HCT116 (cell line): Measurements from ENCODE around the gene MMS22L.

Source experiments
- EZH2 ChIP-seq: fragments of 200-600 bp; sonication (generic); IDR thresholded peaks from 2 replicates; pipeline ENCODE4 v1.6.1; 2017; ENCODE audit warnings: antibody characterized with exemption, mixed run types
- EZH2phosphoT487 ChIP-seq: fragments of 200-600 bp; IDR thresholded peaks from 2 replicates; pipeline ENCODE4 v1.6.1; 2018; ENCODE audit warnings: antibody characterized with exemption, borderline replicate concordance
- FOSL1 ChIP-seq: IDR thresholded peaks from 2 replicates; pipeline ENCODE4 v1.6.1; 2012; ENCODE audit warnings: low read depth
- POLR2A ChIP-seq: IDR thresholded peaks from 2 replicates; pipeline ENCODE4 v1.7.0; 2011; ENCODE audit warnings: borderline replicate concordance; ENCODE audit not compliant: insufficient read depth, insufficient read length; ENCODE audit errors: extremely low read depth
- POLR2AphosphoS5 ChIP-seq: IDR thresholded peaks from 2 replicates; pipeline ENCODE4 v1.6.1; 2011; ENCODE audit warnings: mild to moderate bottlenecking, low read depth, low read length, moderate library complexity
- SP1 ChIP-seq: IDR thresholded peaks from 2 replicates; pipeline ENCODE4 v1.6.1; 2012; ENCODE audit warnings: low read depth
- ZFX ChIP-seq: fragments of 450-650 bp; IDR thresholded peaks from 2 replicates; pipeline ENCODE4 v1.6.1; 2017
- ZNF274 ChIP-seq: fragments of 200-500 bp; sonication (Bioruptor generic); IDR thresholded peaks from 2 replicates; pipeline ENCODE4 v1.6.1; 2014; ENCODE audit warnings: mild to moderate bottlenecking, low read depth, low read length, inconsistent platforms
- TF ChIP-seq, protein P1 (sequence below), 3 experiments: fragments of 200-600 bp in 1 of 3; sonication (generic) in 1 of 3; IDR thresholded peaks in 2 of 3; conservative IDR thresholded peaks in 1 of 3; 2 replicates each; pipeline ENCODE4 v1.5.1; 2012 to 2017; ENCODE audit warnings: low read depth in 2 of 3, low read length in 2 of 3, antibody characterized with exemption in 1 of 3, borderline replicate concordance in 1 of 3, control low read depth in 1 of 3, mild to moderate bottlenecking in 1 of 3, mixed read lengths in 1 of 3, mixed run types in 1 of 3, moderate library complexity in 1 of 3; ENCODE audit not compliant: insufficient read depth in 1 of 3

DNA sequence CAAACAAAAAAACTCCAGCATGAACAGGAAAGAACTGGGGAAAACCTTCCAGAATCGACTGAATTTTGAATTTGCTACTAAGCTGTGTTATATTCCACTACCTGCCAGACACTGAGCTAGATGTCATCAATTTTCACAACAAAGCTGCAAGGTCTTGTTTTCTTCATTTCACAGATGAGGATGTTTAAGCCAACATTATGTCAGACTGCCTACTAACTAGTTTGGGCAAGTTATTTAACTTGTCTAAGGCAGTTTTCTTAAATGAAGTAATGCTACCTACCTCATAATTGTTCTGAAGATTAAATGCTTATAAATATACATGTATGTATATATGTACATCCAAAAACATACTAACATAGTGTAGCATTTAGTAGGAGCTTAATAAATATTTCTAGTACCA, 144.4 kb downstream of the MMS22L start:
- TF ChIP-seq POLR2A (no peak), SP1 (no peak), POLR2AphosphoS5 (no peak), EZH2phosphoT487 (no peak), ZNF274 (no peak), FOSL1 (no peak), EZH2 (no peak), ZFX (no peak)
- TF ChIP-seq, protein P1, sequence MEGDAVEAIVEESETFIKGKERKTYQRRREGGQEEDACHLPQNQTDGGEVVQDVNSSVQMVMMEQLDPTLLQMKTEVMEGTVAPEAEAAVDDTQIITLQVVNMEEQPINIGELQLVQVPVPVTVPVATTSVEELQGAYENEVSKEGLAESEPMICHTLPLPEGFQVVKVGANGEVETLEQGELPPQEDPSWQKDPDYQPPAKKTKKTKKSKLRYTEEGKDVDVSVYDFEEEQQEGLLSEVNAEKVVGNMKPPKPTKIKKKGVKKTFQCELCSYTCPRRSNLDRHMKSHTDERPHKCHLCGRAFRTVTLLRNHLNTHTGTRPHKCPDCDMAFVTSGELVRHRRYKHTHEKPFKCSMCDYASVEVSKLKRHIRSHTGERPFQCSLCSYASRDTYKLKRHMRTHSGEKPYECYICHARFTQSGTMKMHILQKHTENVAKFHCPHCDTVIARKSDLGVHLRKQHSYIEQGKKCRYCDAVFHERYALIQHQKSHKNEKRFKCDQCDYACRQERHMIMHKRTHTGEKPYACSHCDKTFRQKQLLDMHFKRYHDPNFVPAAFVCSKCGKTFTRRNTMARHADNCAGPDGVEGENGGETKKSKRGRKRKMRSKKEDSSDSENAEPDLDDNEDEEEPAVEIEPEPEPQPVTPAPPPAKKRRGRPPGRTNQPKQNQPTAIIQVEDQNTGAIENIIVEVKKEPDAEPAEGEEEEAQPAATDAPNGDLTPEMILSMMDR (IDR thresholded peaks at IDR 0.05 in 2 of 3, conservative IDR thresholded peaks at IDR 0.05 in 1 of 3; ENCODE audit: borderline replicate concordance in 1 of 3, insufficient read depth in 1 of 3, low read depth in 2 of 3, low read length in 2 of 3), result no peak
